Erythroblast (primary cell): Measurements from ENCODE around the gene PDGFC.

Experiments used
- GATA1 ChIP-seq: IDR thresholded peaks from 2 replicates; pipeline ENCODE4 v1.6.1; 2011; ENCODE audit warnings: low read depth, mild to moderate bottlenecking, control low read depth, low read length, moderate library complexity
- POLR2A ChIP-seq: IDR thresholded peaks from 2 replicates; pipeline ENCODE4 v1.6.1; 2011; ENCODE audit warnings: mild to moderate bottlenecking, low read length

DNA sequence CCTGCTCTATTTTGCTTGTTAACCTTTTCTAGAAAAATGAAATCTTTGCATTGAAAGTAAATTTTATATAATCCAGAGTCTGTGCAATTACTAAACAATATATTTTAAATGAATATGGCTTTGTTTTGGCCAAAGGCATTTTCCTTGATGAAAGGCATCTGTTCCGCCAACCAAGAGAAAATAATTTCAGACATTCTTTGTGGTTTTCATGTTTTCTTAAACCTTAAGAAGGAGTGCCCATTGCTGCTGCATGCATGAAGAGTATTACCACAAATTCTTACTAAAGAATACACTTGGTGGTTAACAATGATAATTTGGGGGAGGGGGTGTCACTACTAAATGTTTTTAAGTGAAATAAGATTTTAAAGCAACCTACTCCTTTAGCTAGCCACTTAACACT, 2.7 kb upstream of the PDGFC start:
- TF ChIP-seq POLR2A (no peak), GATA1 (no peak)
